ENCODE data around the gene TBX2. TPM values are rescaled to one million over a fixed set of nuclear protein-coding genes. Genes with fewer than 3 reads are reported as not detected.

TBX2 gene
- total RNA-seq, 1 donor from 2014 or later = 7.4 TPM

- ATAC-seq (no peak), DNase-seq (ENCODE audit: low spot score) (no peak)
Measured at GRCh38 chr17:61400066-61400716, 548 bp downstream of the TBX2 start.

DNA sequence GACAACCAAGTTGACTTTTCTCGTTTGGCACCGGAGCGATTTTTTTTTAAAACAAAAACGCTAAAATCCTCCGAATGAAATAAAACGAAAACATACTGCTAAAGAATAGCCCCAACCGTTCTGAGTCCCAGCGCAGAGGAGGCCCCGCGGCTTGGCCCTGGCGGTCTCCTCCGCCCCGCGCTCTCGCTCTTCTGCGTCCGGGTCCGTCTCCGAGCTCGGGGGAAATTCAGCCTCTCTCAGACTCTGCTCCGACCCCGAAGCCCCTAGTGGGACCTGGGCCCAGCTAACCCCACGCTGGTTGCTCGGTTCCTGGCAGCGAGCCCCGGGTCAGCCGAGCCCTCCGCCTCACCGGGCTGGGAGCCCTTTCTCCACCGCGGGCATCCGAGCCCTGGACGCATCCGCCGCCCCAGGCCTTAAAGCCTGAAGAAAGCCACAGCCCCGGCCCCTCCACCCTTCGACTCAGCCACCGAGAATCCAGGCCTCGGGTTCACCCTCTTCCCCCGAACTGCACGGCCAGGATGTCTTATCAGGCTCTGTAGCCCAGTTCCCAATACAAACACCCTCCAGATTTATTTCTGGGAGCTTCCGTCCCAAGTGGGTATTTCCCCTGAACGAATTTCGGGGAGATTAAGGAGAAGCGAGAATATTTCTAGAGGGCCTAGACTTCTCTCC, 1.2 kb downstream of the TBX2 start:
- DNase-seq (ENCODE audit: low spot score) (no peak), ATAC-seq (no peak)

GRCh38 chr17:61401389-61402072, 1.9 kb downstream of the TBX2 start:
- ATAC-seq = no peak
- no peak for DNase-seq (ENCODE audit: low spot score)

GRCh38 chr17:61402073-61402541, 2.5 kb downstream of the TBX2 start:
- ATAC-seq (no peak), DNase-seq (ENCODE audit: low spot score) (no peak)

- no peak for ATAC-seq
- no peak for DNase-seq (ENCODE audit: low spot score)
Measured at GRCh38 chr17:61402978-61403800, 3.5 kb downstream of the TBX2 start.

DNA sequence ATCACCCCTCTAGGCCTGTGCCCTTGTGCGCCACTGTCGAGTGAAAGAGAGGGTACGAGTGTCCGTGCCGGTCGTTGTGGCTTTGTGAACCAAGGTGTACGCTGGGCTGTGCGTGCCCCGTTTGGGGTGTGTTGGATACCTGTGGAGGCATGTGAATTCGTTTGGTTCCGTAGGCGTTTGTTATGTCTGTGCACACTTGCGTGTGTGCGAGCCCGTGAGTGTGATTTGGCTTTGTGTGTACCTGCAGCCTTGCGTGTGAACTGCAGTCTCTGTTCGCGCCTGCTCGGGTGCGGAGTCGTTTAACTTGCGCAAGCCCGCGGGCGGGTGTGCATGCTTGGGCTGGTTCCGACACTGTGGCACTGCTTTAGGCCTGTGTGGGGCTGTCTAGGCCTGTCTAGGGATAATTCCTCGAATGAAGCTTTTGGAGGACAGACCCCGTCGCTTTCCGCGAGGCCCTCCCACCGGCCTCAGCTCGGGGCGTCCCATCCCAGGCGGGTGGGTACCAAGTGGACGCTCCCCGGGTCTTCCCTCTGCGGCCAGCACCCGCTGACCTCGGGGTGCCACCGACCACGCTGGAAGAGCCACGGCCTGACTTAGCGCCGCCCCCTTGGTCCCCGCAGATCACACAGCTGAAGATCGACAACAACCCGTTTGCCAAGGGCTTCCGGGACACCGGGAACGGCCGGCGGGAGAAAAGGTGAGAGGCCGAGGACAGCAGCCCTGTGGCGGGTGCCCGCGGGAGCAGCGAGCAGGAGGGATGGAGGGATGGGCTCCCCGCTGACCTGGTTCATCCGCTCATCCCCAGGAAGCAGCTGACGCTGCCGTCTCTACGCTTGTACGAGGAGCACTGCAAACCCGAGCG, 4.4 kb downstream of the TBX2 start:
- no peak for ATAC-seq
- no peak for DNase-seq (ENCODE audit: low spot score)

DNA sequence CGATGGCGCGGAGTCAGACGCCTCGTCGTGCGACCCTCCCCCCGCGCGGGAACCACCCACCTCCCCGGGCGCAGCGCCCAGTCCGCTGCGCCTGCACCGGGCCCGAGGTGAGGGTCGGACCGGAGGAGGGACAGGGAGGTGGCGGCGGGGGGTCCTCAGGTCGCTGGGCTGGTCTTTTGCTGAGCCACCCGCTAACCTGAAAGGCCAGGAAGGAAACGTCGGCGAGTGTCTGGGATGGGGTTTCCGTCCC, 4.9 kb downstream of the TBX2 start:
- ATAC-seq (no peak), DNase-seq (ENCODE audit: low spot score) (no peak)

- DNase-seq (ENCODE audit: low spot score) = no peak
- no peak for ATAC-seq
Measured at GRCh38 chr17:61404913-61405685, 5.5 kb downstream of the TBX2 start.

- DNase-seq (ENCODE audit: low spot score) (no peak), ATAC-seq (no peak)
Measured at GRCh38 chr17:61405686-61406536, 6.3 kb downstream of the TBX2 start.

DNA sequence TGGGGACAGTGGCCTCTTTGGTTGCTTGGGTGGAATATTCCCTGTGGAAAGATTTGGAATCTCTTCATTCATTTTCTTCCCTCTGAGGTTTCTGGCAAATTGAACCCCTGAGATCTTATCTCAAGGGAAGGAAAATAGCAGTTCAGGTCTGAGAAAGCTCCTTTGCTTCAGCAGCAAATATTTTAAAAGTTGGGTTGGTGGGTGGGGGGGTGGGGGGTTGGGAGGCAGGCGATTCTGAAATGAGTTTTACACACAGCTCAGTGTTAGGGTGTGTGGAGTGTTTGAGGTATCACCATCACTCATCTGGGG, 6.8 kb downstream of the TBX2 start:
- no peak for DNase-seq (ENCODE audit: low spot score)
- no peak for ATAC-seq

- no peak for ATAC-seq
- DNase-seq (ENCODE audit: low spot score) = no peak
Measured at GRCh38 chr17:61406971-61407911, 7.6 kb downstream of the TBX2 start.

GRCh38 chr17:61408151-61409041, 8.8 kb downstream of the TBX2 start:
- no peak for ATAC-seq
- no peak for DNase-seq (ENCODE audit: low spot score)

DNA sequence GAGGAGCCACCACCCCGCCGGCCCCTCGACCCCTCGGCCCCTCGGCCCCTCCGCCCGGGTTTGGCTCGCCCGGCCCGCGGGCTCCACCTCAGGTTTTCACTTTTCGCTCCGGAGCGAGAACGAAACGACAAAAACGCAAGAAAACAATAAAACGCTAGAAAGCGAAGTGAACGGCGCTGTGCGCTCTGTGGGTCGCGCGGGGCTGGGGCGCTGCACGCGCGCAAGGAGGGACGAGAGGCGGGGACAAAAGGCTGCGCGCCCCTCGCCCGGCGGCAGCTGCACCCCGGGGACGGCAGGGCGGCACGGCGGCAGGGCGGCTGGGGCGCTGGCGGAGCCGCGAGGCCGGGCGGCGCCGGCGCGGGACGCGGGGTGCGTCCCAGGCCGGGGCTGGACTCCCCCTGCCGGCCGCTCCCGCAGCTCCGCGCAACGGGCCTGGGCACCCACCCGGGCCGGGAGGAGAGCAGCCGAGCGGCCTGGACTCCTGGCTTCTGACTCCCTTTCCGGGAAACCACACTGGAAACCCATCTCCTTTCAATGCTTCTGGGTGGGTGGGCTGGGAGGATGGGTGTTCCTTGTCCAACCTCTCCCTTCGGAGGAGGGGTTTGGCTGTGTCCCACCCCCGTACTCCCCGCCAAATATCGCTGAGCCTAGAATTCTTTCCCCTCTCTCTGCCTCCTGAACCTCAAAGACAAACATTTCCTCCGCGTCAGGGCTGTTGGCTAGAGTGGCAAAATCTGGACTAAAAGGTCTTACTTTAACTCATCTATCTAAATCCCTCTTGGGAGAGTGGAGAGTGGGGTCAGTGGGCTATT, 9.9 kb downstream of the TBX2 start:
- ATAC-seq = peak; percentile 52
- peak; percentile 62 for DNase-seq (ENCODE audit: low spot score)

- ATAC-seq = peak; percentile 66
- DNase-seq (ENCODE audit: low spot score) = peak; percentile 75
Measured at GRCh38 chr17:61410141-61411010, 10.7 kb downstream of the TBX2 start.

GRCh38 chr17:61411011-61411260, 11.3 kb downstream of the TBX2 start:
- no peak for ATAC-seq

More at GRCh38 chr17:61411011-61411260, 11.3 kb downstream of the TBX2 start:
- no peak for DNase-seq (ENCODE audit: low spot score)
